GM06990 (cell line): Measurements from ENCODE around the gene NPNT.

ENCODE experiments used
- DNase-seq: peaks from one replicate; pipeline ENCODE4 v3.0.0-alpha.2; 2011; ENCODE audit not compliant: insufficient read length; ENCODE audit errors: extremely low read depth
- H3K27me3 ChIP-seq: replicated peaks from 2 replicates; pipeline ENCODE4 v1.6.0; 2011; ENCODE audit warnings: low read length; ENCODE audit not compliant: control insufficient read depth, insufficient read depth
- H3K36me3 ChIP-seq: 2 replicates; pipeline ENCODE4 v1.5.1; 2011; ENCODE audit warnings: low read length; ENCODE audit not compliant: control insufficient read depth, insufficient read depth
- H3K4me3 ChIP-seq: replicated peaks from 2 replicates; pipeline ENCODE4 v1.5.1; 2011; ENCODE audit warnings: low read depth, mild to moderate bottlenecking, control low read depth, low read length
- CTCF ChIP-seq: IDR thresholded peaks from 2 replicates; pipeline ENCODE4 v1.5.1; 2011; ENCODE audit warnings: low read length, control low read depth, mild to moderate bottlenecking, inconsistent platforms; ENCODE audit not compliant: insufficient read depth, poor library complexity, severe bottlenecking

Gene NPNT

GRCh38 chr4:105972946-105973621 lies 77.8 kb downstream of the NPNT start:
- Histone ChIP-seq H3K36me3 (no peaks in the 10 kb centered on the region), H3K27me3 (no peaks in the 10 kb centered on the region), H3K4me3 (no peak overlapping the region)
- no peak for DNase-seq
- no peak for TF ChIP-seq CTCF

GRCh38 chr4:105976915-105977314 lies 81.6 kb downstream of the NPNT start:
- no peaks in the 10 kb centered on the region for H3K27me3 ChIP-seq
- TF ChIP-seq CTCF, result no peak
- DNase-seq, result no peak
- no peak overlapping the region for H3K4me3 ChIP-seq
- no peaks in the 10 kb centered on the region for H3K36me3 ChIP-seq

GRCh38 chr4:105978684-105979296 lies 83.5 kb downstream of the NPNT start:
- H3K4me3 ChIP-seq, result no peak overlapping the region
- DNase-seq, result no peak

DNA sequence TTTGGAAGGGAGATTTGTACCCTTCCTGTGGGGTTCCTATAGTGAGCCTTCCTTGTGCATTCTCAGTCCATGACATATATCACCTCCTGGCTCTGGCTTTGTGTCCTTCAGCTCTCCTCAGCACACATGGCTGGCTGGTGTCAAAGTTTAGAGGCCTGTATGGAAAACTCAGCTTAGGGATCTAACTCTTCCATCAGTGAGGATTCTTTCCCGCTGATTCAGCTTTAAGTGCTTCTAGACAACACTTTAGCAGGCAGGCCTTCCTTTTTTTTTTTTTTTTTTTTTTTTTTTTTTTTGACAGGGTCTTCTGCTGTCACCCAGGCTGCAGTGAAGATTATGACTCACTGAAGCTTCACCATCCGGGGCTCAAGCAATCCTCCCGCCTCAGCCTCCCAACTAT lies 84.2 kb downstream of the NPNT start:
- no peak for DNase-seq
- no peaks in the 10 kb centered on the region for H3K36me3 ChIP-seq
- H3K4me3 ChIP-seq, result no peak overlapping the region
- H3K27me3 ChIP-seq, result no peaks in the 10 kb centered on the region
- TF ChIP-seq CTCF, result no peak

More at GRCh38 chr4:105978684-105979296, 83.5 kb downstream of the NPNT start:
- H3K36me3 ChIP-seq, result no peaks in the 10 kb centered on the region
- no peaks in the 10 kb centered on the region for H3K27me3 ChIP-seq
- TF ChIP-seq CTCF, result no peak

GRCh38 chr4:105988671-105989070 lies 93.4 kb downstream of the NPNT start:
- no peaks in the 10 kb centered on the region for H3K36me3 ChIP-seq
- H3K4me3 ChIP-seq, result no peak overlapping the region
- no peak for TF ChIP-seq CTCF
- no peaks in the 10 kb centered on the region for H3K27me3 ChIP-seq
- no peak for DNase-seq
